GM12878 (cell line): Measurements from ENCODE around the gene DPF3. TPM values are rescaled to one million over a fixed set of nuclear protein-coding genes. Genes with fewer than 3 reads are reported as not detected.

Experiments
- ATAC-seq: fragments of 200-7000 bp; cut with Tn5 transposase; 3 replicates; pipeline ENCODE4 v1.9.1; 2020; ENCODE audit warnings: mild to moderate bottlenecking, moderate library complexity
- BruUV-seq: library from RNA; stranded (reverse); fragments of 400-500 nt; replicated peaks from 2 replicates; lab custom pipeline; 2021; lab: Mats Ljungman, UMichigan
- CTCF ChIA-PET: fragments of 300-600 bp; sonication (Branson Sonifier 250); formaldehyde crosslinking; extraction: SDS; loops from one replicate; lab custom pipeline; 2021; ENCODE audit warnings: inconsistent platforms; lab: Yijun Ruan, JAX
- POLR2A ChIA-PET: fragments of 350-600 bp; formaldehyde crosslinking; extraction: SDS; loops from one replicate; lab custom pipeline; 2021; ENCODE audit warnings: inconsistent platforms; lab: Charles Lee
- RAD21 ChIA-PET: fragments of 300-600 bp; sonication (Branson Sonifier 250); formaldehyde crosslinking; loops from one replicate; lab custom pipeline; 2023; ENCODE audit warnings: antibody characterized with exemption; ENCODE audit not compliant: unreplicated experiment; lab: Charles Lee
- SMC1A ChIA-PET: fragments of 300-600 bp; sonication (Branson Sonifier 250); formaldehyde crosslinking; loops from one replicate; lab custom pipeline; 2023; ENCODE audit not compliant: unreplicated experiment, uncharacterized antibody; lab: Charles Lee
- DNase-seq: peaks from one replicate; pipeline ENCODE4 v3.0.0-alpha.2; 2011; ENCODE audit warnings: low read depth, low spot score
- FAIRE-seq: peaks from 3 replicates; lab custom pipeline; 2011; peaks lifted over from hg19 to GRCh38; lab: Jason Lieb, UNC
- H2AFZ ChIP-seq: 2 replicates; pipeline ENCODE4 v1.6.0; 2011; ENCODE audit warnings: low read depth, low read length, control low read depth; ENCODE audit not compliant: control insufficient read depth
- H3K27ac ChIP-seq: 2 replicates; pipeline ENCODE4 v1.5.1; 2011; ENCODE audit warnings: control low read depth; ENCODE audit not compliant: control insufficient read depth, insufficient read depth
- H3K27me3 ChIP-seq, 2 experiments: replicated peaks in 1 of 2; 2 replicates each; pipeline versions ENCODE4 v1.6.0 to v1.6.1; 2011; ENCODE audit warnings: low read length in 1 of 2; ENCODE audit not compliant: control insufficient read depth in 2 of 2, insufficient read depth in 2 of 2
- H3K36me3 ChIP-seq, 2 experiments: 2 replicates each; pipeline ENCODE4 v1.5.1; 2011; ENCODE audit warnings: low read length in 1 of 2; ENCODE audit not compliant: control insufficient read depth in 2 of 2, insufficient read depth in 2 of 2
- H3K4me1 ChIP-seq: 2 replicates; pipeline ENCODE4 v1.6.1; 2011; ENCODE audit warnings: mild to moderate bottlenecking, low read length, moderate library complexity, mixed read lengths; ENCODE audit not compliant: control insufficient read depth, insufficient read depth
- H3K4me2 ChIP-seq: 2 replicates; pipeline ENCODE4 v1.6.0; 2011; ENCODE audit warnings: control low read depth; ENCODE audit not compliant: control insufficient read depth, insufficient read depth
- H3K4me3 ChIP-seq: fragments of 200-600 bp; sonication (generic); 2 replicates; pipeline ENCODE4 v1.5.1; 2016
- H3K79me2 ChIP-seq: 2 replicates; pipeline ENCODE4 v1.6.0; 2011; ENCODE audit warnings: low read length; ENCODE audit not compliant: control insufficient read depth, insufficient read depth
- H3K9ac ChIP-seq: 2 replicates; pipeline ENCODE4 v1.8.0; 2011; ENCODE audit warnings: low read length, control low read depth, mixed read lengths; ENCODE audit not compliant: control insufficient read depth, insufficient read depth
- H3K9me3 ChIP-seq: replicated peaks from 3 replicates; pipeline ENCODE4 v1.5.1; 2011; ENCODE audit warnings: mild to moderate bottlenecking, low read length; ENCODE audit not compliant: control insufficient read depth, insufficient read depth
- H4K20me1 ChIP-seq: 2 replicates; pipeline ENCODE4 v1.6.0; 2011; ENCODE audit not compliant: control insufficient read depth, insufficient read depth
- ATF7 ChIP-seq: fragments of 450-650 bp; IDR thresholded peaks from 2 replicates; pipeline ENCODE4 v1.6.1; 2016; ENCODE audit warnings: low read depth, mild to moderate bottlenecking
- BHLHE40 ChIP-seq, 2 experiments: fragments of 450-650 bp in 1 of 2; IDR thresholded peaks; 2 replicates each; pipeline ENCODE4 v1.6.1; 2011 to 2017; ENCODE audit warnings: low read depth in 2 of 2, borderline replicate concordance in 1 of 2, improper control_type of control experiment in 1 of 2, low read length in 1 of 2, mild to moderate bottlenecking in 1 of 2
- EGR1 ChIP-seq, 2 experiments: IDR thresholded peaks; 1 replicate in 1 of 2; 2 replicates in 1 of 2; pipeline ENCODE4 v1.6.1; 2011 to 2012; ENCODE audit warnings: low read depth in 2 of 2, low read length in 2 of 2, borderline replicate concordance in 1 of 2, mild to moderate bottlenecking in 1 of 2, moderate library complexity in 1 of 2
- KLF5 ChIP-seq: fragments of 450-650 bp; IDR thresholded peaks from 2 replicates; pipeline ENCODE4 v1.6.1; 2014; ENCODE audit warnings: mild to moderate bottlenecking; ENCODE audit not compliant: partially characterized antibody
- RUNX3 ChIP-seq: IDR thresholded peaks from 2 replicates; pipeline ENCODE4 v1.6.1; 2012; ENCODE audit warnings: low read length, inconsistent platforms
- SIN3A ChIP-seq: IDR thresholded peaks from 2 replicates; pipeline ENCODE4 v1.6.1; 2012; ENCODE audit warnings: low read depth, low read length, improper control_type of control experiment
- SPI1 ChIP-seq: IDR thresholded peaks from 2 replicates; pipeline ENCODE4 v1.6.1; 2011; ENCODE audit warnings: low read depth, mild to moderate bottlenecking, low read length, moderate library complexity, borderline replicate concordance; ENCODE audit not compliant: insufficient read depth
- WGBS: methylation state at CpG from one replicate; pipeline ENCODE4 v1.1.6; 2016; ENCODE audit warnings: low lambda C conversion rate; ENCODE audit not compliant: insufficient replicate concordance, insufficient coverage; ENCODE audit errors: missing lambda C conversion rate; 5-methylcytosine and 5-hydroxymethylcytosine counted together
- in situ Hi-C: fragments of 300-500 bp; cut with MboI; formaldehyde crosslinking; loops from 9 replicates; pipeline ENCODE4 v1.14.3; 2018; ENCODE audit warnings: mixed read lengths
- intact Hi-C: fragments of 100-400 bp; cut with micrococcal nuclease; formaldehyde crosslinking; loops from one replicate; pipeline ENCODE4 v1.14.2; 2022; ENCODE audit not compliant: unreplicated experiment
- polyA plus RNA-seq, 11 experiments: library from polyadenylated mRNA; depleted of rRNA in 4 of 11; unstranded in 6 of 11; stranded (reverse) in 5 of 11; fragments of >200 nt; fragmentation: Nextera tagmentation in 4 of 11; fragmentation: Illumina TruSeq in 1 of 11; extraction: Ambion mirVana in 4 of 11; extraction: Trizol in 1 of 11; gene quantifications; 1 replicate in 1 of 11; 2 replicates in 10 of 11; pipeline versions ENCODE4 v1.2.1 to v1.2.3, GENCODE V29; 2011 to 2016; ENCODE audit warnings: inconsistent platforms in 2 of 11, missing spikeins in 2 of 11, low read depth in 1 of 11
- total RNA-seq, 4 experiments: library from RNA; depleted of rRNA in 3 of 4; stranded (reverse); fragments of >200 nt in 3 of 4; fragmentation: Illumina TruSeq in 1 of 4; extraction: Trizol in 1 of 4; gene quantifications; 2 replicates each; pipeline versions ENCODE4 v1.2.1 to v1.2.3, GENCODE V29; 2013 to 2021
- TF ChIP-seq, protein P1 (sequence below), 3 experiments: IDR thresholded peaks in 2 of 3; conservative IDR thresholded peaks in 1 of 3; 2 replicates each; pipeline ENCODE4 v1.5.1; 2011; ENCODE audit warnings: low read depth in 3 of 3, low read length in 3 of 3, mild to moderate bottlenecking in 3 of 3, control low read depth in 2 of 3, moderate library complexity in 2 of 3, inconsistent platforms in 1 of 3, mixed read lengths in 1 of 3; ENCODE audit not compliant: control insufficient read depth in 2 of 3, insufficient read depth in 1 of 3; ENCODE audit errors: extremely low read depth in 1 of 3

DPF3 gene
- total and polyA plus RNA-seq, 10 of the 15 experiments (the other 5 are each of a cell fraction or from before 2014, with no cell fraction given) = 0.69 to 8.0 (median 2.2) TPM

DNA sequence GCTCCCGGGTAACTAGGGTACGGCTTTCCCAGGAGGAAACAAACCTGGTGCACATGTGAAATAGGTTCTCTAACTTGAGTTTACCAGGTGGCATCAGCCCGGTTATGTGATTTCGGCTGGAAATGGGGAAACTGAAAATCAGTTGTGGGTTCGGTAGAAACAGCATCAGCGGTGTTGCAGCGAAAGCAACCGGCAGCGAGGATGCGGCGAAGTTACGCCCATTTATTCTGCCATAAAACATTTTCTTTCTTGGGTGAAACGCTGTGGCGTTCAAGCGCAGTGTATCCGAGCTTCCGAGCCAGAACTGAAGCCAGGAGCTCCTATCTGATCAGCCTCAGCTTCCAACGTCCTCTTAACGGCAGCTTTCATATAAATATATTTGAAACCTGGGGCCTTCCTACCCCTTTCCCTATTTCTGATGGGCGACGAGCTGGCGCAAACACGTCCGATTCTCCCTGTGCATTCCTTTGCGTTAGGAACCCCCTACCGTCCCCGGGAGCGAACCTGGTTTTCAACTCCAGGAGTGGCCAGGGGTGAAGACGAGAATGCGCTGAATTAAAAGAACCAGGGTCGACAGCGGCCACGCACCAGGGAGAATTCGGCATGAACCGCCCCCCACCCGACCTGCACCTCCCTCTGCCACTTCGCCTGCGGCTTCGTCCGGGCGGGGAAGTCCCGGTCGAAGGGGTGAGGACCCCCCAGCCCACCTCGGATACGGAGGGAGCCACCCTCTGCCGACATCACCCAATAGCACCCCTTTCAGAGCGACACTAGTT lies 1.6 kb downstream of the DPF3 start:
- under 1% methylated on average over 47 of the region's 47 CpGs for WGBS
- Histone ChIP-seq H3K4me3 (peak overlapping the region; percentile 98), H3K27ac (no peak overlapping the region), H3K36me3 (no peaks in the 10 kb centered on the region), H2AFZ (peak overlapping the region; percentile 25; the same call in 1 of the 2 replicates), H3K79me2 (no peaks in the 10 kb centered on the region), H3K9me3 (no peaks in the 10 kb centered on the region), H3K4me1 (peaks cover 8% of the 10 kb centered on the region), H4K20me1 (no peaks in the 10 kb centered on the region), H3K27me3 (no peaks in the 10 kb centered on the region), H3K9ac (no peak overlapping the region; the same call in 1 of the 2 replicates), H3K4me2 (peak overlapping the region; percentile 96)
- DNase-seq (no peak), ATAC-seq (0 out of 3 replicates have a peak, but pooled peaks have one; percentile 2), FAIRE-seq (no peak)
- TF ChIP-seq KLF5 (no peak), SIN3A (no peak), BHLHE40 (IDR thresholded peaks at IDR 0.05; ENCODE audit: borderline replicate concordance in 1 of 2, low read depth in 2 of 2, low read length in 1 of 2) (no peak), ATF7 (0 out of 2 replicates have a peak, but pooled peaks have one; percentile 8), RUNX3 (0 out of 2 replicates have a peak, but pooled peaks have one; percentile 17), SPI1 (no peak), EGR1 (IDR thresholded peaks at IDR 0.05; ENCODE audit: borderline replicate concordance in 1 of 2, low read depth in 2 of 2, low read length in 2 of 2) (0 out of 3 replicates have a peak, but pooled peaks of 1 of the 2 experiments have one; percentile 4)
- TF ChIP-seq, protein P1, sequence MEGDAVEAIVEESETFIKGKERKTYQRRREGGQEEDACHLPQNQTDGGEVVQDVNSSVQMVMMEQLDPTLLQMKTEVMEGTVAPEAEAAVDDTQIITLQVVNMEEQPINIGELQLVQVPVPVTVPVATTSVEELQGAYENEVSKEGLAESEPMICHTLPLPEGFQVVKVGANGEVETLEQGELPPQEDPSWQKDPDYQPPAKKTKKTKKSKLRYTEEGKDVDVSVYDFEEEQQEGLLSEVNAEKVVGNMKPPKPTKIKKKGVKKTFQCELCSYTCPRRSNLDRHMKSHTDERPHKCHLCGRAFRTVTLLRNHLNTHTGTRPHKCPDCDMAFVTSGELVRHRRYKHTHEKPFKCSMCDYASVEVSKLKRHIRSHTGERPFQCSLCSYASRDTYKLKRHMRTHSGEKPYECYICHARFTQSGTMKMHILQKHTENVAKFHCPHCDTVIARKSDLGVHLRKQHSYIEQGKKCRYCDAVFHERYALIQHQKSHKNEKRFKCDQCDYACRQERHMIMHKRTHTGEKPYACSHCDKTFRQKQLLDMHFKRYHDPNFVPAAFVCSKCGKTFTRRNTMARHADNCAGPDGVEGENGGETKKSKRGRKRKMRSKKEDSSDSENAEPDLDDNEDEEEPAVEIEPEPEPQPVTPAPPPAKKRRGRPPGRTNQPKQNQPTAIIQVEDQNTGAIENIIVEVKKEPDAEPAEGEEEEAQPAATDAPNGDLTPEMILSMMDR (IDR thresholded peaks at IDR 0.05 in 2 of 3, conservative IDR thresholded peaks at IDR 0.05 in 1 of 3; ENCODE audit: control insufficient read depth in 2 of 3, extremely low read depth in 1 of 3, insufficient read depth in 1 of 3, low read depth in 3 of 3, low read length in 3 of 3) = peak in 1 of 3 experiments; percentile 5; a peak in 1 of 6 replicates
- intact Hi-C loops (no loop called here), in situ Hi-C loops (no loop called here)
- ChIA-PET RAD21 (interaction anchor here (0.9 to 3.9 kb wide), 8 partner anchors 10 to 378 kb away, joined by 3 to 31 read pairs (median 4); no protein-coding TSS in a partner anchor), POLR2A (interaction anchor here (1.7 kb wide), 1 partner anchor 257 kb away, joined by 4 read pairs; no protein-coding TSS in a partner anchor), CTCF (interaction anchor here (1.0 to 1.4 kb wide), 5 partner anchors 13 to 378 kb away, joined by 3 to 6 read pairs (median 3); no protein-coding TSS in a partner anchor), SMC1A (interaction anchor here (0.8 to 3.5 kb wide), 7 partner anchors 10 to 379 kb away, joined by 3 to 14 read pairs (median 5); no protein-coding TSS in a partner anchor)
- BruUV-seq = no TSS peak
